Body of pancreas (tissue), 4 donors: ENCODE measurements around the gene TPH2.

Experiments used
- CTCF ChIP-seq, 7 experiments: fragments of 450-650 bp in 4 of 7; fragments of 200-600 bp in 3 of 7; sonication (generic) in 3 of 7; IDR thresholded peaks; one replicate each; pipeline ENCODE4 v1.5.1; 2016 to 2019; ENCODE audit warnings: antibody characterized with exemption in 7 of 7
- POLR2A ChIP-seq, 3 donors: fragments of 450-650 bp; IDR thresholded peaks; one replicate each; pipeline ENCODE4 v1.6.1; 2016; ENCODE audit warnings: antibody characterized with exemption in 3 of 3, mild to moderate bottlenecking in 2 of 3

GRCh38 chr12:72017054-72017651, 78.5 kb downstream of the TPH2 start:
- TF ChIP-seq CTCF (IDR thresholded peaks at IDR 0.05) (peak; percentile 56 to 87 (median 82)), POLR2A (IDR thresholded peaks at IDR 0.05) (no peak)
